Measurements from ENCODE around the gene G6PC3.
"Not testable (repeated sequence)": the region's sequence is repeated elsewhere in the genome, so short reads cannot be mapped to it uniquely, and the experiment has no call there.

G6PC3 gene

GRCh38 chr17:44108440-44109311 lies 38.1 kb downstream of the G6PC3 start:
- peak; percentile 96 for DNase-seq (ENCODE audit: low spot score)

- no peak for DNase-seq (ENCODE audit: low spot score)
Observed at GRCh38 chr17:44109312-44109630, 38.7 kb downstream of the G6PC3 start.

GRCh38 chr17:44110011-44110686 lies 39.6 kb downstream of the G6PC3 start:
- no peak for DNase-seq (ENCODE audit: low spot score)

- peak; percentile 93 for DNase-seq (ENCODE audit: low spot score)
Observed at GRCh38 chr17:44110823-44111633, 40.5 kb downstream of the G6PC3 start.

GRCh38 chr17:44111777-44112176 lies 41.2 kb downstream of the G6PC3 start:
- no peak for DNase-seq (ENCODE audit: low spot score)

GRCh38 chr17:44112284-44113280 lies 42.0 kb downstream of the G6PC3 start:
- no peak for DNase-seq (ENCODE audit: low spot score)

- DNase-seq (ENCODE audit: low spot score), result no peak
Observed at GRCh38 chr17:44113382-44113781, 42.8 kb downstream of the G6PC3 start.

GRCh38 chr17:44113868-44114840 lies 43.6 kb downstream of the G6PC3 start:
- no peak for DNase-seq (ENCODE audit: low spot score)

GRCh38 chr17:44115585-44116415 lies 45.3 kb downstream of the G6PC3 start:
- peak; percentile 60 for DNase-seq (ENCODE audit: low spot score)

GRCh38 chr17:44117351-44117750 lies 46.8 kb downstream of the G6PC3 start:
- no peak for DNase-seq (ENCODE audit: low spot score)

GRCh38 chr17:44118427-44119050 lies 48.0 kb downstream of the G6PC3 start:
- DNase-seq (ENCODE audit: low spot score), result no peak

- no peak for DNase-seq (ENCODE audit: low spot score)
Observed at GRCh38 chr17:44119062-44119461, 48.5 kb downstream of the G6PC3 start.

GRCh38 chr17:44119798-44120197 lies 49.3 kb downstream of the G6PC3 start:
- DNase-seq (ENCODE audit: low spot score), result no peak

GRCh38 chr17:44120281-44120680 lies 49.7 kb downstream of the G6PC3 start:
- DNase-seq (ENCODE audit: low spot score), result not testable (repeated sequence)

- no peak for DNase-seq (ENCODE audit: low spot score)
Observed at GRCh38 chr17:44120851-44121605, 50.5 kb downstream of the G6PC3 start.

GRCh38 chr17:44121997-44122815 lies 51.7 kb downstream of the G6PC3 start:
- DNase-seq (ENCODE audit: low spot score), result no peak

- DNase-seq (ENCODE audit: low spot score), result no peak
Observed at GRCh38 chr17:44122816-44123355, 52.4 kb downstream of the G6PC3 start.

All from AG08395 (cell line).